Sigmoid colon (tissue), 7 donors: ENCODE measurements around the gene DDB1. TPM values are rescaled to one million over a fixed set of nuclear protein-coding genes. Genes with fewer than 3 reads are reported as not detected.

Experiments used
- DNase-seq: peaks from one replicate; pipeline ENCODE4 v3.0.0-alpha.2; 2019
- H3K27ac ChIP-seq, 4 donors: fragments of 200-600 bp; sonication (generic); one replicate each; pipeline ENCODE4 v1.5.1; 2016 to 2019; ENCODE audit warnings: mild to moderate bottlenecking in 1 of 4
- H3K27me3 ChIP-seq, 3 donors: fragments of 200-600 bp; sonication (generic); one replicate each; pipeline ENCODE4 v1.5.1; 2019; ENCODE audit warnings: mild to moderate bottlenecking in 1 of 3
- H3K36me3 ChIP-seq, 4 donors: fragments of 200-600 bp; sonication (generic); one replicate each; pipeline ENCODE4 v1.5.1; 2016 to 2019
- H3K4me1 ChIP-seq, 4 donors: fragments of 200-600 bp; sonication (generic); one replicate each; pipeline ENCODE4 v1.5.1; 2017 to 2019
- H3K4me3 ChIP-seq, 4 donors: fragments of 200-600 bp; sonication (generic); one replicate each; pipeline ENCODE4 v1.5.1; 2017 to 2019; ENCODE audit warnings: mild to moderate bottlenecking in 2 of 4, moderate library complexity in 1 of 4
- H3K9me3 ChIP-seq, 4 donors: fragments of 200-600 bp in 3 of 4; sonication (generic) in 3 of 4; one replicate each; pipeline versions ENCODE4 v1.5.1 to v1.6.1; 2013 to 2019
- EP300 ChIP-seq, 4 donors: sonication (generic); formaldehyde crosslinking; IDR thresholded peaks; one replicate each; pipeline ENCODE4 v1.6.1; 2017; ENCODE audit warnings: antibody characterized with exemption in 4 of 4
- POLR2A ChIP-seq, 2 donors: fragments of 450-650 bp; IDR thresholded peaks; one replicate each; pipeline ENCODE4 v1.6.1; 2016; ENCODE audit warnings: antibody characterized with exemption in 2 of 2, mild to moderate bottlenecking in 2 of 2, moderate library complexity in 2 of 2
- POLR2AphosphoS5 ChIP-seq, 4 donors: sonication (generic); formaldehyde crosslinking; IDR thresholded peaks; one replicate each; pipeline ENCODE4 v1.6.1; 2017; ENCODE audit warnings: antibody characterized with exemption in 4 of 4
- WGBS, 2 donors: extraction: QIAGEN DNeasy Blood & Tissue Kit; methylation state at CpG; one replicate each; pipeline ENCODE4 v1.1.7; 2013; 5-methylcytosine and 5-hydroxymethylcytosine counted together
- intact Hi-C: fragments of 100-400 bp; cut with DNase I; formaldehyde crosslinking; loops from one replicate; pipeline ENCODE4 v1.15.1; 2023
- polyA plus RNA-seq, 3 donors: library from polyadenylated mRNA; stranded (reverse); fragments of 200-250 nt; gene quantifications; one replicate each; pipeline ENCODE4 v1.2.3, GENCODE V29; 2013
- total RNA-seq, 4 donors: library from RNA; depleted of rRNA; stranded (reverse); fragments of >200 nt; gene quantifications; one replicate each; pipeline ENCODE4 v1.1.0, GENCODE V29; 2016
- TF ChIP-seq, protein P1 (sequence below), 4 experiments: fragments of 450-650 bp in 3 of 4; fragments of 200-600 bp in 1 of 4; IDR thresholded peaks; one replicate each; pipeline ENCODE4 v1.5.1; 2016 to 2019; ENCODE audit warnings: antibody characterized with exemption in 4 of 4, mild to moderate bottlenecking in 3 of 4, moderate library complexity in 2 of 4
- donor health status: healthy with polysubstance abuse.
- donor health status: Bipolar disorder and iron deficiency.
- donor health status: healthy.

DDB1 gene
- total and polyA plus RNA-seq, 7 donors, result 68.2 to 120 (median 103) TPM

DNA sequence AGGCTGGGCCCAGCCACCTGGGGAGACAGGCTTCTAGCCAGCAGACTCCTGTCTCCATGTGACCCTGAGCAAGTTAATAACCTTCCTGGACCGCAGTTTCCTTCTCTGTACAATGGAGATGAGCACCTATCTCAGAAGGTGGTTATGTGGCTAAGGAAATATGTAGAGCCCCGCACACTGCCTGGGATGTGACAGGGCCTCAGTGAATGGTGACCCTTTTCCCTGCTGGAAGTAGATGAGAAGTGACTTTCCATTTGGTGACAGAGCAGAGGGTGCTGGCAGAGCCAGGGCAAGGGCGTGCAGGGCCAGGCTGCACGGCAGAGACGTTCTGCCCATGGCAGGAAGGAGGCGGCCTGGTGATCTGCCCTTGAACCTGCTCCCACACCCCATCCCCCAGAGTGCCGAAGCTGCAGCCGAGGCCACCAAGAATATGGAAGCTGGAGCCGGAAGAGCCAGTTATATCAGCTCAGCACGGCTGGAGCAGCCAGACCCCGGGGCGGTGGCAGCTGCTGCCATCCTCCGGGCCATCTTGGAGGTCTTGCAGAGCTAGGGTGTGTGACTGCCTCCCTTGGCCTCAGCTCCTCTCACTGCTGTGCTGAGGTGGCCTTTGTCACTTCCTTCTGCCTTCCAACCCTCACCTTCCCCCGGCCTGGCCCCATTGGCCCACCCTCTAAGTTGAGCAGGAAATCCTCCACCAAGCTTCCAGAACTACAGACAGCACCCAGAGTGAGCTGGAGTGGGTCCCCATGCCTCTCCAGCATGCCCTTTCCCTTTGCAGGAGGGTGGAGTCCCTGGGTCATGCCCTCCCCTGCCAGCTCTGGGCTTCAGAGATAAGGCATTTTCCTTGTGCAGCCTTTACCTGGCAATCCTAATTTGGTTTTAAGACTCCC, 13.3 kb upstream of the DDB1 start:
- Histone ChIP-seq H3K27ac (no peak overlapping the region), H3K9me3 (no peaks in the 10 kb centered on the region), H3K36me3 (peaks cover 0 to 49% (median 21%) of the 10 kb centered on the region in 4 donors), H3K27me3 (no peaks in the 10 kb centered on the region), H3K4me1 (no peaks in the 10 kb centered on the region), H3K4me3 (no peak overlapping the region)
- TF ChIP-seq, protein P1, sequence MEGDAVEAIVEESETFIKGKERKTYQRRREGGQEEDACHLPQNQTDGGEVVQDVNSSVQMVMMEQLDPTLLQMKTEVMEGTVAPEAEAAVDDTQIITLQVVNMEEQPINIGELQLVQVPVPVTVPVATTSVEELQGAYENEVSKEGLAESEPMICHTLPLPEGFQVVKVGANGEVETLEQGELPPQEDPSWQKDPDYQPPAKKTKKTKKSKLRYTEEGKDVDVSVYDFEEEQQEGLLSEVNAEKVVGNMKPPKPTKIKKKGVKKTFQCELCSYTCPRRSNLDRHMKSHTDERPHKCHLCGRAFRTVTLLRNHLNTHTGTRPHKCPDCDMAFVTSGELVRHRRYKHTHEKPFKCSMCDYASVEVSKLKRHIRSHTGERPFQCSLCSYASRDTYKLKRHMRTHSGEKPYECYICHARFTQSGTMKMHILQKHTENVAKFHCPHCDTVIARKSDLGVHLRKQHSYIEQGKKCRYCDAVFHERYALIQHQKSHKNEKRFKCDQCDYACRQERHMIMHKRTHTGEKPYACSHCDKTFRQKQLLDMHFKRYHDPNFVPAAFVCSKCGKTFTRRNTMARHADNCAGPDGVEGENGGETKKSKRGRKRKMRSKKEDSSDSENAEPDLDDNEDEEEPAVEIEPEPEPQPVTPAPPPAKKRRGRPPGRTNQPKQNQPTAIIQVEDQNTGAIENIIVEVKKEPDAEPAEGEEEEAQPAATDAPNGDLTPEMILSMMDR (IDR thresholded peaks at IDR 0.05), result no peak
- TF ChIP-seq EP300 (IDR thresholded peaks at IDR 0.05) (no peak), POLR2A (IDR thresholded peaks at IDR 0.05) (no peak), POLR2AphosphoS5 (IDR thresholded peaks at IDR 0.05) (no peak)
- intact Hi-C loops, result no loop called here
- WGBS, 2 donors, result 49 to 74% methylated on average over 14 of the region's 14 CpGs
- no peak for DNase-seq

DNA sequence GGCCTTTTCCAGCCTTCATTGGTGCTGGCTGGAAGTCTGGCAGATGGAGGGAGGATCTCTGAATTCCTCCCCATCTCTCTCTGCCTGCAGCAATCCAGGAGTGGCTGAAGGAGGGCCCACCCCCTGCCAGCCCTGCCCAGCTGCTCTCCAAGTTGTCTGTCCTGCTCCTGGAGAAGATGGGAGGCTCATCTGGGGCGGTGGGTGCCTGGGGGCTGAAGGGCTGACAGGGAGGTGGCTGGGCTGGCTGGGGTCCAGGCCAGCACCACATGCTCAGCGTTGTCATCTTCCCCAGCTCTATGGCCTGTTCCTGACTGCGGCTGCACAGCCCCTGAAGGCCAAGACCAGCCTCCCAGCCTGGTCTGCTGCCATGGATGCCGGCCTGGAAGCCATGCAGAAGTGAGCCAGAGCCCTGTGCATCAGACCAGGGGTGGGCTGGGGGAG, 12.3 kb upstream of the DDB1 start:
- DNase-seq, result no peak
- no peak overlapping the region for H3K27ac ChIP-seq
- H3K27me3 ChIP-seq, result no peaks in the 10 kb centered on the region
- H3K9me3 ChIP-seq, result no peaks in the 10 kb centered on the region
- TF ChIP-seq EP300 (IDR thresholded peaks at IDR 0.05) (no peak), POLR2A (IDR thresholded peaks at IDR 0.05) (no peak), POLR2AphosphoS5 (IDR thresholded peaks at IDR 0.05) (no peak)
- TF ChIP-seq, protein P1 (IDR thresholded peaks at IDR 0.05), result no peak
- H3K36me3 ChIP-seq, result peaks cover 0 to 39% (median 13%) of the 10 kb centered on the region in 4 donors
- no peak overlapping the region for H3K4me3 ChIP-seq
- no peaks in the 10 kb centered on the region for H3K4me1 ChIP-seq
- intact Hi-C loops, result no loop called here
- WGBS, 2 donors, result 82 to 83% methylated on average over 4 of the region's 4 CpGs

DNA sequence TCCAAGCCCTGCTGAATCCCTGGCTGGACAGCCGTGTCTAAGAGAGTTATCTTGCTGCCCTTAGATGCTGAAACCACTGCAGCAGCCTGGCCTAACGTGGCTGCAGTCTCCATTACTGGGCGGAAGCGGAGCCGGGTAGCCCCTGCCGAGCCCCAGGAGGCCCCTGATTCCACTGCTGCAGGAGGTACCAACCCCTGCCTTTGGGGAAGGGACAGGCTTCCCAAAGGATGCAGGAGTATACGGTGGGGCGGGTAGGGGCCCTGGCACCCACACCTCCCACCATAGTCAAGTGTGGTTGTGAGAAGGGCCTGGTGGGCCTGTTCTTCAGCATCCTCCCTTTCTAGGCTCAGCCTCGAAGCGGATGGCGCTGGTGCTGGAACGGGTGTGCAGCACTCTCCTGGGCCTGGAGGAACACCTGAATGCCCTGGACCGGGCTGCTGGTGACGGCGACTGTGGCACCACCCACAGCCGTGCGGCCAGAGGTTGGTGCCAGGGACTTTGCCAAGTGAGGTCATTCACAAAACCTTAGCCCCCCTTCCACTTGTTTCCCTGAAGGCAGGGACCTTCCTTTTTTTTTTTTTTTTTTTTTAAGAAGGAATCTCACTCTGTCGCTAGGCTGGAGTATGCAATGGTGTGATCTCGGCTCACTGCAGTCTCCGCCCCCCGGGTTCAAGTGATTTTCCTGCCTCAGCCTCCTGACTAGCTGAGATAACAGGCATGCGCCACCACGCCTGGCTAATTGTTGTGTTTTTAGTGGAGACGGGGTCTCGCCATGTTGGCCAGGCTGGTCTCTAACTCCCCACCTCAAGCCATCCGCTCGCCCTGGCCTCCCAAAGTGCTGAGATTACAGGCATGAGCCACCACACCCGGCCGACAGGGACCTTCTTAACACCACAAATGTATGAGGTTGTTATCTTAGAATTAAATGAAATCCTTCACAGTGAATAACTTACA, 11.2 kb upstream of the DDB1 start:
- TF ChIP-seq EP300 (IDR thresholded peaks at IDR 0.05) (no peak), POLR2AphosphoS5 (IDR thresholded peaks at IDR 0.05) (no peak), POLR2A (IDR thresholded peaks at IDR 0.05) (no peak)
- TF ChIP-seq, protein P1 (IDR thresholded peaks at IDR 0.05), result no peak
- H3K4me1 ChIP-seq, result no peaks in the 10 kb centered on the region
- no peaks in the 10 kb centered on the region for H3K9me3 ChIP-seq
- H3K27me3 ChIP-seq, result no peaks in the 10 kb centered on the region
- peaks cover 0 to 32% (median 6%) of the 10 kb centered on the region in 4 donors for H3K36me3 ChIP-seq
- no peak for DNase-seq
- intact Hi-C loops, result no loop called here
- WGBS, 2 donors, result 94 to 96% methylated on average over 29 of the region's 29 CpGs
- no peak overlapping the region for H3K4me3 ChIP-seq
- no peak overlapping the region for H3K27ac ChIP-seq

DNA sequence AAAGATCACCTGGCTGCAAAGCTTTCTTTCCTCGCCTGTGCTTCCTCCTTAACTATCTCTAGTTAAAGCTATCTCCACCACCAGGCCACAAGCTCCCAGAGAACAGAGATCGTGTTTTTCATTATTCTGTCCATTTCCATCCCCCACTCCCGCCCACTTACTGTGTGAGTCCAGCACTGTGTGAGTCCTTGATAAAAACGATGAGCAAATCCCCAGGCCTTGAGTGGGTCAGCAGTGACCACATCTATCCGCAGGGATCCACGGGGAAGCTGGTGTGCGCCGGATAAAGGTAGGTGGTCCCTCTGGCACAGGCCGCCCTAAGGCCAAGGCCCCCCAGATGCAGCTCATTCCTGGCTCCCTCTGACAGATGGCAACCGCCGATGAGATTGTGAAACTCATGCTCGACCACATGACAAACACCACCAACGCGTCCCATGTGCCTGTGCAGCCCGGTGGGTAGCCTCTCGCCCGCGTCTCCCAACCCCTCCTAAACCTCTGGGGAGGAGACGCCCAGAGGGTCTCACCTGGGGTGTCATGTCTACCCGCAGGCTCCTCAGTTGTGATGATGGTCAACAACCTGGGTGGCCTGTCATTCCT, 9.4 kb upstream of the DDB1 start:
- 91 to 92% methylated on average over 20 of the region's 20 CpGs for WGBS, 2 donors
- Histone ChIP-seq H3K36me3 (peaks cover 0 to 17% (median 3%) of the 10 kb centered on the region in 4 donors), H3K27ac (no peak overlapping the region)

More for the DNA sequence above, 9.4 kb upstream of the DDB1 start:
- no peaks in the 10 kb centered on the region for H3K27me3 ChIP-seq
- TF ChIP-seq POLR2AphosphoS5 (IDR thresholded peaks at IDR 0.05) (no peak), POLR2A (IDR thresholded peaks at IDR 0.05) (no peak), EP300 (IDR thresholded peaks at IDR 0.05) (no peak)
- TF ChIP-seq, protein P1 (IDR thresholded peaks at IDR 0.05), result no peak
- intact Hi-C loops, result no loop called here
- DNase-seq, result peak; percentile 42
- H3K9me3 ChIP-seq, result no peaks in the 10 kb centered on the region
- H3K4me3 ChIP-seq, result no peak overlapping the region
- no peaks in the 10 kb centered on the region for H3K4me1 ChIP-seq
